Neural progenitor cell (in vitro differentiated cells): ENCODE data around the gene ADRB2. TPM values are rescaled to one million over a fixed set of nuclear protein-coding genes. Genes with fewer than 3 reads are reported as not detected.

Experiments
- DNase-seq: peaks from one replicate; pipeline ENCODE4 v3.0.0-alpha.2; 2016; ENCODE audit warnings: low spot score
- H2AFZ ChIP-seq: fragments of 200-600 bp; sonication (generic); replicated peaks from 2 replicates; pipeline ENCODE4 v1.6.1; 2016; ENCODE audit warnings: antibody characterized with exemption
- H3F3A ChIP-seq: fragments of 200-600 bp; sonication (generic); 2 replicates; pipeline ENCODE4 v1.6.1; 2016; ENCODE audit warnings: antibody characterized with exemption, low read depth
- H3K27ac ChIP-seq: fragments of 200-600 bp; sonication (generic); 2 replicates; pipeline ENCODE4 v1.5.1; 2016; ENCODE audit warnings: mild to moderate bottlenecking
- H3K27me3 ChIP-seq: fragments of 200-600 bp; sonication (generic); 2 replicates; pipeline ENCODE4 v1.6.1; 2016; ENCODE audit warnings: mild to moderate bottlenecking, moderate library complexity
- H3K36me3 ChIP-seq: fragments of 200-600 bp; sonication (generic); 2 replicates; pipeline ENCODE4 v1.5.1; 2016
- H3K4me1 ChIP-seq: fragments of 200-600 bp; sonication (generic); 2 replicates; pipeline ENCODE4 v1.6.1; 2016; ENCODE audit warnings: mixed run types
- H3K4me2 ChIP-seq: fragments of 200-600 bp; sonication (generic); 2 replicates; pipeline ENCODE4 v1.6.1; 2016
- H3K4me3 ChIP-seq: fragments of 200-600 bp; sonication (generic); 2 replicates; pipeline ENCODE4 v1.5.1; 2016
- H3K79me2 ChIP-seq: fragments of 200-600 bp; sonication (generic); 2 replicates; pipeline ENCODE4 v1.6.1; 2016; ENCODE audit warnings: low read depth
- H3K9ac ChIP-seq: fragments of 200-600 bp; sonication (generic); 2 replicates; pipeline ENCODE4 v1.6.1; 2016
- H3K9me3 ChIP-seq: fragments of 200-600 bp; sonication (generic); 2 replicates; pipeline ENCODE4 v1.5.1; 2016; ENCODE audit warnings: low read depth
- H4K20me1 ChIP-seq: fragments of 200-600 bp; sonication (generic); 2 replicates; pipeline ENCODE4 v1.6.1; 2016; ENCODE audit warnings: low read depth
- H3K27ac Mint-ChIP-seq: 3 replicates; pipeline ENCODE4 v1.8.0; 2021; ENCODE audit warnings: mixed read lengths
- H3K27me3 Mint-ChIP-seq: 2 replicates; pipeline ENCODE4 v1.8.0; 2022; ENCODE audit warnings: low read depth, mild to moderate bottlenecking, inconsistent platforms, moderate library complexity, mixed read lengths; ENCODE audit not compliant: insufficient read depth
- H3K36me3 Mint-ChIP-seq: 3 replicates; pipeline ENCODE4 v1.8.0; 2021; ENCODE audit warnings: mixed read lengths
- H3K4me1 Mint-ChIP-seq: 3 replicates; pipeline ENCODE4 v1.8.0; 2021; ENCODE audit warnings: mixed read lengths
- H3K4me3 Mint-ChIP-seq: 3 replicates; pipeline ENCODE4 v1.8.0; 2021; ENCODE audit warnings: mild to moderate bottlenecking, moderate library complexity, mixed read lengths
- H3K9me3 Mint-ChIP-seq: 3 replicates; pipeline ENCODE4 v1.8.0; 2020; ENCODE audit warnings: mixed read lengths
- CTCF ChIP-seq: fragments of 200-600 bp; sonication (generic); IDR thresholded peaks from 2 replicates; pipeline ENCODE4 v1.5.1; 2017; ENCODE audit warnings: antibody characterized with exemption, mild to moderate bottlenecking
- EZH2 ChIP-seq: fragments of 200-600 bp; sonication (generic); IDR thresholded peaks from 2 replicates; pipeline ENCODE4 v1.6.1; 2017; ENCODE audit warnings: antibody characterized with exemption, mild to moderate bottlenecking, moderate library complexity
- EZH2phosphoT487 ChIP-seq: fragments of 200-600 bp; sonication (generic); IDR thresholded peaks from 2 replicates; pipeline ENCODE4 v1.6.1; 2017; ENCODE audit warnings: antibody characterized with exemption
- total RNA-seq: library from RNA; depleted of rRNA; stranded (reverse); fragments of >200 nt; gene quantifications from 2 replicates; pipeline ENCODE4 v1.2.3, GENCODE V29; 2015; ENCODE audit warnings: low replicate concordance

Gene ADRB2
- total RNA-seq, 1 donor from 2014 or later: 0.32 TPM

- Mint-ChIP-seq H3K36me3 (no peaks in the 10 kb centered on the region), H3K4me1 (peaks cover 4% of the 10 kb centered on the region)
- no peak for DNase-seq
Observed at GRCh38 chr5:148788636-148789035, 37.8 kb upstream of the ADRB2 start.

GRCh38 chr5:148790545-148791333, 35.7 kb upstream of the ADRB2 start:
- Histone ChIP-seq H3K9me3 (no peaks in the 10 kb centered on the region), H3K27me3 (no peaks in the 10 kb centered on the region), H3K4me1 (peaks cover 3% of the 10 kb centered on the region), H2AFZ (no peak overlapping the region), H3K4me3 (no peak overlapping the region), H3K79me2 (no peaks in the 10 kb centered on the region), H3K4me2 (no peak overlapping the region), H4K20me1 (no peaks in the 10 kb centered on the region), H3K27ac (no peak overlapping the region), H3F3A (no peaks in the 10 kb centered on the region), H3K36me3 (no peaks in the 10 kb centered on the region), H3K9ac (no peak overlapping the region)
- Mint-ChIP-seq H3K9me3 (no peaks in the 10 kb centered on the region), H3K4me3 (no peak overlapping the region), H3K27ac (no peak overlapping the region), H3K36me3 (no peaks in the 10 kb centered on the region), H3K27me3 (peaks cover 4% of the 10 kb centered on the region), H3K4me1 (peaks cover 4% of the 10 kb centered on the region)
- DNase-seq: no peak
- TF ChIP-seq EZH2phosphoT487 (no peak), CTCF (no peak), EZH2 (no peak)

More at GRCh38 chr5:148788636-148789035, 37.8 kb upstream of the ADRB2 start:
- Histone ChIP-seq H3K36me3 (no peaks in the 10 kb centered on the region), H3K4me1 (peaks cover 3% of the 10 kb centered on the region), H3K4me3 (no peak overlapping the region), H2AFZ (no peak overlapping the region), H3K9me3 (no peaks in the 10 kb centered on the region), H3K9ac (no peak overlapping the region), H3K27ac (no peak overlapping the region), H3F3A (no peaks in the 10 kb centered on the region), H3K4me2 (no peak overlapping the region), H3K79me2 (no peaks in the 10 kb centered on the region), H3K27me3 (no peaks in the 10 kb centered on the region), H4K20me1 (no peaks in the 10 kb centered on the region)
- H3K27me3 Mint-ChIP-seq: peaks cover 4% of the 10 kb centered on the region
- TF ChIP-seq CTCF (no peak), EZH2phosphoT487 (no peak), EZH2 (no peak)
- no peak overlapping the region for H3K4me3 Mint-ChIP-seq
- no peaks in the 10 kb centered on the region for H3K9me3 Mint-ChIP-seq
- H3K27ac Mint-ChIP-seq: no peak overlapping the region

- no peaks in the 10 kb centered on the region for H3K9me3 ChIP-seq
- no peak overlapping the region for H3K4me2 ChIP-seq
- no peak overlapping the region for H2AFZ ChIP-seq
- H3K4me1 ChIP-seq: peaks cover 3% of the 10 kb centered on the region
- DNase-seq: no peak
- H3K27ac ChIP-seq: no peak overlapping the region
- no peak overlapping the region for H3K27ac Mint-ChIP-seq
- no peaks in the 10 kb centered on the region for H4K20me1 ChIP-seq
- H3K4me1 Mint-ChIP-seq: peaks cover 4% of the 10 kb centered on the region
- H3K27me3 ChIP-seq: no peaks in the 10 kb centered on the region
- no peak overlapping the region for H3K4me3 ChIP-seq
- H3K36me3 ChIP-seq: no peaks in the 10 kb centered on the region
- peaks cover 4% of the 10 kb centered on the region for H3K27me3 Mint-ChIP-seq
- H3K36me3 Mint-ChIP-seq: no peaks in the 10 kb centered on the region
- H3K9ac ChIP-seq: no peak overlapping the region
- no peak for TF ChIP-seq EZH2
- TF ChIP-seq EZH2phosphoT487: no peak
- no peak for TF ChIP-seq CTCF
- no peak overlapping the region for H3K4me3 Mint-ChIP-seq
- H3K9me3 Mint-ChIP-seq: no peaks in the 10 kb centered on the region
- no peaks in the 10 kb centered on the region for H3F3A ChIP-seq
- no peaks in the 10 kb centered on the region for H3K79me2 ChIP-seq
Observed at GRCh38 chr5:148791334-148791667, 35.1 kb upstream of the ADRB2 start.
